ENCODE measurements around the gene MS4A2. TPM values are rescaled to one million over a fixed set of nuclear protein-coding genes. Genes with fewer than 3 reads are reported as not detected.
"Not testable (repeated sequence)": the region's sequence is repeated elsewhere in the genome, so short reads cannot be mapped to it uniquely, and the experiment has no call there.

Gene MS4A2
- total and polyA plus RNA-seq, 5 experiments from 2014 or later: not detected

DNA sequence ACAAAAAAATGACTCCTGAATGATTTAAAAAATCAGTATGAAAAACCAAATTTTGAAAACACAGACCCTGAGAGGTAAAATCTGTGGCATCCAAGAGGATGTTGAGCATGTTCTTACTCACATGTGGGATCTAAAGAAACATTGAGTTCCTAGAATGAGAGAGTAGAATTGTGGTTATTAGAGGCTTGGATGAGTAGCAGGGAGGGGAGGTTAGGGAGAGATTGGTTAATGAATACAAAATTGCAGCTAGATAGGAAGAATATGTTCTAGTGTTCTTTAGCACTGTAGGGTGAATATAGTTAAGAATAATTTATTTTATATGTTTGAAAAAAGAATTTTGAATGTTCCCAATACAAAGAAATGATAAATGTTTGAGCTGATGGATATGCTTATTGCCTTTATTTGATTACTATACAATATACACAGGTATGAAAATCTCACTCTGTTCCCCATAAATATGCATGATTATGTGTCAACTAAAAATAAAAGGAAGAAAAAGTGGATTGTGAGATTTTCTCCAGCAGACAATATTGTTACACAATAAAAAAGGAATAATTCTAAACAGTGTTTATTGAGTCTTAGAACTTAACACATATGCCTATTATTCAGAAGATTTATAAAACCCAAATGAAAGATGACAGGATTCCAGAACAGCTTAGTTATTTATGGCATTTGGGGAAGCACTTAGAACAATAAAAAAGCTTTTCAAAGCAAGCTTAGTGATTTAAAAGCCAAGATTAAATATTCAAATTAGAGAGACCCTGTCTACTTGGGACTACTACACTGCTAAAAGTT lies 28.7 kb downstream of the MS4A2 start:
- POLR2A ChIA-PET: no interaction called here
- Mint-ChIP-seq H3K36me3 (no peaks in the 10 kb centered on the region), H3K4me1 (peaks cover 0 to 1% (median 0%) of the 10 kb centered on the region in 4 donors), H3K27ac (no peak overlapping the region), H3K4me3 (no peak overlapping the region), H3K9me3 (no peaks in the 10 kb centered on the region), H3K27me3 (peaks cover 0 to 10% (median 6%) of the 10 kb centered on the region in 5 donors)
- ATAC-seq (no peak), DNase-seq (no peak)

DNA sequence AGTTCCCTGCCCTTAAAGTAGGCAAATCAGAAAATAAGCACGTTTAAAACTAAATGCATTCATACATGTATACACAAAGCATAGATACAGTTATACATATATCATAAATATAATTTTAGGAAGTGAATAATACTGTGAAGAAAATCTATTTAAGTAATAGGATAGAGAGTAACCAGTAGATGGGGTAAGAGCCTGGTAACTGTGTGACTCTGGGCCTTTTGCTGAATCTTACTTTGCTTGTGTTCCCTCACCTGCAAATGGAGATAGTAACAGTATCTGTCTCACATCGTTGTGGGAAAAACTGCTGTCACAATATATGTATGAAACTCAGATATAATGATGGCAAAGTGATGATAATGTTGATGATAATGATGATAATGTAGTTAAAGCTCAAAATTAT lies 29.9 kb downstream of the MS4A2 start:
- Mint-ChIP-seq H3K27ac (no peak overlapping the region), H3K27me3 (peaks cover 2 to 14% (median 6%) of the 10 kb centered on the region in 5 donors), H3K36me3 (no peaks in the 10 kb centered on the region), H3K4me1 (peaks cover 0 to 1% (median 0%) of the 10 kb centered on the region in 4 donors), H3K4me3 (no peak overlapping the region), H3K9me3 (no peaks in the 10 kb centered on the region)
- ATAC-seq (no peak), DNase-seq (no peak)
- POLR2A ChIA-PET: no interaction called here

DNA sequence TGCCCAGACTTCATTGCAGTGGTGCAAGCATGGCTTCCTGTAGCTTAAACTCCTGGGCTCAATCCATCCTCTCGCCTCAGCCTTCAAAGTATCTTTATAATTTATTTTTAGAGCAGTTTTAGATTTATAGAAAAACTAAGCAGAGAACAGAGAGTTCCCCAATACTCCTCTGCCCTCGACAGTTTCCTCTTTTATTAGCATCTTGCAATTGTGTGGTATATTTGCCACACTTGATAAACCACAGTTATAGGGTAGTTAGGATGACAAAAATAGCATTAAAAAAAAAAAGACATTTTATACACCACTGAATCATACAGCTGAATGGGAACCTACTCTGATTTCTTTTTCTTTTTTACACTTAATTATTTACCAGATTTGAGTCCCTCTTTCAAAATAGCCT lies 31.2 kb downstream of the MS4A2 start:
- peaks cover 2 to 10% (median 8%) of the 10 kb centered on the region in 5 donors for H3K27me3 Mint-ChIP-seq
- no peak overlapping the region for H3K27ac Mint-ChIP-seq
- H3K36me3 Mint-ChIP-seq: no peaks in the 10 kb centered on the region
- peaks cover 0 to 5% (median 0%) of the 10 kb centered on the region in 4 donors for H3K4me1 Mint-ChIP-seq
- H3K9me3 Mint-ChIP-seq: no peaks in the 10 kb centered on the region
- POLR2A ChIA-PET: no interaction called here
- no peak for DNase-seq
- no peak for ATAC-seq
- no peak overlapping the region for H3K4me3 Mint-ChIP-seq

DNA sequence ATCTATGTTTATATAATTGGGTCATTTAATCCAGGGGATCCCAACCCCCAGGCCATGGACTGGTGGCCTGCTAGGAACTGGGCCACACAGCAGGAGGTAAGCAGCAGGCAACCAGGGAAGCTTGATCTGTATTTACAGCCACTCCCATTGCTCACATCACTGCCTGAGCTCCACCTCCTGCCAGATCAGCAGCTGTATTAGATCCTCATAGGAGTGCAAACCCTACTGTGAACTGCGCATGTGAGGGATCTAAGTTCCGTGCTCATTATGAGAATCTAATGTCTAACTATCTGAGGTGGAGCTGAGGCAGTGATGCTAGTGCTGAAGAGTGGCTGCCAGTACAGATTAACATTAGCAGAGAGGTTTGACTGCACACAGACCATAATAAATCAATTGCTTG lies 32.8 kb downstream of the MS4A2 start:
- peaks cover 0 to 14% (median 0%) of the 10 kb centered on the region in 4 donors for H3K4me1 Mint-ChIP-seq
- POLR2A ChIA-PET: no interaction called here
- H3K36me3 Mint-ChIP-seq: no peaks in the 10 kb centered on the region
- no peak overlapping the region for H3K27ac Mint-ChIP-seq
- H3K27me3 Mint-ChIP-seq: peaks cover 2 to 10% (median 6%) of the 10 kb centered on the region in 5 donors
- H3K4me3 Mint-ChIP-seq: no peak overlapping the region
- ATAC-seq (no peak), DNase-seq (no peak)
- H3K9me3 Mint-ChIP-seq: no peaks in the 10 kb centered on the region

DNA sequence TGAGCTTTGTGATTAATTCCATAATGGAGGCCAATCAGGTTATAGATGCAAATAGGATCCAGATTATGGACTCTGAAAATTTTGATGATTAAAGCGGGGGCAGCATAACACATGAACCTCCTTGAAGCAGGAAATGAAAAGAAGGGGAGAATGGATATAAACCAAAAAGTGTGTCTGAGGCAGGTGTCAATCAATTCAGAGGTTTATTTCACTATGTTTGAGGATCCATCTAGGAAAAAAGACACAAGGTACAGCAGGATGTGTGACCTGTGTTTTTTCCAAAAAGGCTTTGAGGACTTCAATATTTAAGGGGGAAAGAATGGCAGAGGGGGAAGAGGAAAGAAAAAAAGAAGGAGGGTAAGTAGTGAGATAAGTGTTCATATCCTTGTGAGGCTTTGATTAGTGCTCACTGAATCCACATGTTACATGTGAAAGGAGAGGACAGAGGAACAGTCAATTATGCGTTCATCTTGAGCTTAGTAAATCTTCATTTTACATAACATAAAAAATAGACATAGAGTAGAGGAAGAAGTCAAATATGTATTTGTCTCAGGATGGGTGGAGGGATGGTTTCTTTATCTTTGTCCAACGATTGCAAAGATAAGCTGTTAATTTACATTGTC lies 34.1 kb downstream of the MS4A2 start:
- DNase-seq: no peak
- ATAC-seq: no peak
- POLR2A ChIA-PET: no interaction called here
- no peaks in the 10 kb centered on the region for H3K9me3 Mint-ChIP-seq
- no peaks in the 10 kb centered on the region for H3K36me3 Mint-ChIP-seq
- no peak overlapping the region for H3K4me3 Mint-ChIP-seq
- H3K4me1 Mint-ChIP-seq: peaks cover 0 to 14% (median 0%) of the 10 kb centered on the region in 4 donors
- H3K27ac Mint-ChIP-seq: no peak overlapping the region
- H3K27me3 Mint-ChIP-seq: peaks cover 0 to 10% (median 2%) of the 10 kb centered on the region in 5 donors

DNA sequence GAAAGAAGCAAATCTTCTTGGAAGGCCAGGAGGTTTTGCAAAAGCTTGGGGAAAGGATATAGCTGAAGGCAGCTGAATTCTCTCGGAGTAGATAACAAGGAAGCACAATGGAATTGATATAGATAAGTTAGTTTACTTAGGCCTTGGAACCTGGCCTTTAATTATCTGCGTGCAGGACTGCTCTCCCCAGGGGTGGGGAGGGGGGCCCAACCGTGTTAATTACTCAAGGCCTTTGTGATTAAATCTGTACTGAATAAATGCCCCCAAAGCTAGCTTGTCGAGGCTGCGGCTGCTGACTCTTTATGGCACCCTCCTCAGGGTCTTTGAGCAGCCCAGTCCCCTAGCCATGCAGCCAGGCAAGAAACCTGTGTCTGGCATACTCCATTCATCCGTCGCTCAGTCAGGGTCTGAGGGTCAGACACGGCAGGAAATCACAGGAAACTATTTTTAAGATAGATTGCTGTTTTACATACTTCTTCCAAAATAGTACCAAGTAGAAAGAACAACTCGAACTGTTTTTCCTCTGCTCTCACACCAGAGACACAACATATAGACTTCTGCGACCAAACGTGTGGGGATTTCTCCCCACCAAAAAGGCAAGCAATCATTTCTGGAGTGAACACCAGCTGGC lies 36.5 kb downstream of the MS4A2 start:
- Mint-ChIP-seq H3K4me1 (peaks cover 0 to 14% (median 0%) of the 10 kb centered on the region in 4 donors), H3K27me3 (peaks cover 0 to 10% (median 2%) of the 10 kb centered on the region in 5 donors), H3K9me3 (no peaks in the 10 kb centered on the region), H3K4me3 (no peak overlapping the region), H3K36me3 (no peaks in the 10 kb centered on the region), H3K27ac (no peak overlapping the region)
- ATAC-seq (no peak), DNase-seq (no peak)
- POLR2A ChIA-PET: no interaction called here

DNA sequence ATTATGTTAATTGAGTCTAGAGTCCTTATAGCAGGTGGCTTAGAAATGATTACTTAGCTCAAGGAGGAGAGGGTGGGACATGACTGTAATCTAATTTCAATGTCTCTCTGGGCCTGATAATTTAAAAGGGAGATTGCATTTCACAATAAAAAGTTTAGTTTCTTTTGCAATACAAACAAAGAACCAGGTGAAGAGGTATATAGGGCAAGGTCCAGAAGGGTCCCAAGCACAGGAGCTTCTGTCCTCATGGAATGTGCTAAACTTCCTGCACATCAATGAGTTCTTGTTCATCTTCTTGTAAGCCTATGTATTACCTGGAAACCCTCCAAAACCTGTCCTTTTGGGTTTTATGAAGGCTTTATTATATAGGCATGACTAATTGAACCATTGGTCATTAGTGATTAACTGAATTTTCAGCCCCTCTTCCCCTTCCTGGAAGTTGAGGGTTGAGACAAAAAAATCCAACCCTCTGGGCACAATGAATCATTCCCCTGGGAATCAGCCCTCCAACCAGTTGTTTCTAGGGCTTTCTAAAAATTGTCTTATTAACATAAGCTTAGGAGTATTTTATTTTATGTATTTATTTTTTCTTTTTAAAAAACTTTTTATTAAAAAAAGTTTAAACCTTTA lies 37.6 kb downstream of the MS4A2 start:
- H3K9me3 Mint-ChIP-seq: no peaks in the 10 kb centered on the region
- peaks cover 0 to 16% (median 0%) of the 10 kb centered on the region in 4 donors for H3K4me1 Mint-ChIP-seq
- no peaks in the 10 kb centered on the region for H3K36me3 Mint-ChIP-seq
- H3K27ac Mint-ChIP-seq: no peak overlapping the region
- no peak overlapping the region for H3K4me3 Mint-ChIP-seq
- POLR2A ChIA-PET: no interaction called here
- peaks cover 0 to 6% (median 2%) of the 10 kb centered on the region in 5 donors for H3K27me3 Mint-ChIP-seq
- DNase-seq: no peak
- no peak for ATAC-seq

DNA sequence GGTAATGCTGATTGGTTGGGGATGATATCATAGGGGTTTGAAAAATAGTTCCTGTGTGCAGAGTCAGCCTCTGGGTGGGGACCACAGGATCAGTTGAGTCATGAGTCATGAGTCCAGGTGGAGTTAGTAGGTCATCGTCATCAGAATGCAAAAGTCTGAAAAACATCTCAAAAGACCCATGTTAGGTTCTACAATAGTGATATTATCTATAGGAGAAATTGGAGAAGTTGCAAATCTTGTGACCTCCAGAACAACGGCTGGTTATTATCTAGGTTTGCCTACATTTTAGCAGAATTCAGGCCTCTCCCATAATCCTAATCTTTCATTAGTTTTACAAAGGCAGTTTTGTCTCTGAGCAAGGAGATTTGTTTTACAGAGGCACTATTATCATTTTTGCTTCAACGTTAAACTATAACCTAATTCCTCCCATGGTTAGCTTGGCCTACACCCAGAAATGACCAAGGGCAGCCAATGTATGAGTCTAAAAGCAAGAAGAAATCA lies 38.9 kb downstream of the MS4A2 start:
- no peak for ATAC-seq
- H3K4me1 Mint-ChIP-seq: peaks cover 0 to 16% (median 0%) of the 10 kb centered on the region in 4 donors
- H3K4me3 Mint-ChIP-seq: no peak overlapping the region

DNA sequence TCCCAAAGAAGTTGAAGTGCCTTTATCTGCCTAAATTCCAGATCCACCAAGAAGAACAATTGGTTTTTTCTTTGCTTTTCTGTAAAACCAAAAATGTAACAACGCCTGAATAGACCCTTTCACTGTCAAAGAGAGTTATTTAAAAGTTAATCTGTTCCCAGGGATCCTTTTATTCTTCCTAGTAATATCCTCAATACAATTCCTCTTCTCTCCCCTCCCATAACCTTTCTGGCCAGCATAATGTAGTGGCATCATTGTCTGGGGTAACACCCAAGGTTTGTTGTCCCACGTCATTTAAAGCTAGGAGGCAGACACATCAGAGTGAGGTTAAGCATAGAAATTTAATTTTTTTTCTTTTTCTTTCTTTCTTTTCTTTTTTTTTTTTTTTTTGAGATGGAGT lies 39.9 kb downstream of the MS4A2 start:
- Mint-ChIP-seq H3K9me3 (peaks cover 0 to 3% (median under 1%) of the 10 kb centered on the region in 9 donors), H3K4me1 (peaks cover 0 to 16% (median 0%) of the 10 kb centered on the region in 4 donors), H3K4me3 (no peak overlapping the region), H3K27me3 (peaks cover 0 to 2% (median 0%) of the 10 kb centered on the region in 5 donors), H3K27ac (no peak overlapping the region), H3K36me3 (no peaks in the 10 kb centered on the region)
- no peak for ATAC-seq
- DNase-seq: no peak
- POLR2A ChIA-PET: no interaction called here

More for the DNA sequence above, 38.9 kb downstream of the MS4A2 start:
- H3K36me3 Mint-ChIP-seq: no peaks in the 10 kb centered on the region
- POLR2A ChIA-PET: no interaction called here
- H3K27ac Mint-ChIP-seq: no peak overlapping the region
- H3K9me3 Mint-ChIP-seq: no peaks in the 10 kb centered on the region
- no peak for DNase-seq
- H3K27me3 Mint-ChIP-seq: peaks cover 0 to 4% (median under 1%) of the 10 kb centered on the region in 5 donors

DNA sequence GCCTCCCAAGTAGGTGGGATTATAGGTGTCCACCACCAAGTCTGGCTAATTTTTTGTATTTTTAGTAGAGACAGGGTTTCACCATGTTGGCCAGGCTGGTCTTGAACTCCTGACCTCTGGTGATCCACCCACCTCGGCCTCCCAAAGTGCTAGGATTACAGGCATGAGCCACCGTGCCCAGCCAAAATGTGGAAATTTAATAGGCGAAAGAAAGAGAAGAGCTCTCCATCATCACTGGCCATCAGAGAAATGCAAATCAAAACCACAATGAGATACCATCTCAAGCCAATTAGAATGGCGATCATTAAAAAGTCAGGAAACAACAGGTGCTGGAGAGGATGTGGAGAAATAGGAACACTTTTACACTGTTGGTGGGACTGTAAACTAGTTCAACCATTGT lies 40.4 kb downstream of the MS4A2 start:
- POLR2A ChIA-PET, H3K27me3 Mint-ChIP-seq, ATAC-seq, H3K9me3 Mint-ChIP-seq, H3K27ac Mint-ChIP-seq, DNase-seq, H3K36me3 Mint-ChIP-seq, H3K4me3 Mint-ChIP-seq: not testable (repeated sequence)
- peaks cover 0 to 16% (median 0%) of the 10 kb centered on the region in 4 donors for H3K4me1 Mint-ChIP-seq

DNA sequence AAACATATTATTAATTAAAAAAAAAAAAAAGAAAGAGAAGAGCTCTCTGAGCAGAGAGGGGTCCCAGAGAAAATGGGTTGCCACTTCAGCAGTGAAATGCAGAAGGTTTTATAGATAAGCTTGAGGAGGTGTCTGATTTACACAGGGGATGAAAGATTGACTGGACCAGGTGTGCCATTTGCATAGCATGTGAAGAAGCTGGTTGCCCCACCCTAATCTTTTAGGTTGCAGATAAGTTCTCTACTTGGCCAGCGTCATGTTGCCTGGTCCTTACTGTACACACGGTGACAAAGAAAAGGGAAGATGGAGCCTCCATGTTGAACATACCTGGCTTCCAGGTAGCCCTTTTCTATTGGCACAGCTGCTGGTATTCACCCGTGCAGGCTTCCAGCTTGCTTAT lies 41.4 kb downstream of the MS4A2 start:
- H3K36me3 Mint-ChIP-seq: peaks cover 0 to 2% (median 0%) of the 10 kb centered on the region in 3 donors
- H3K4me3 Mint-ChIP-seq: no peak overlapping the region
- no peak for ATAC-seq
- no peak for DNase-seq
- POLR2A ChIA-PET: no interaction called here
- peaks cover 0 to 6% (median 6%) of the 10 kb centered on the region in 5 donors for H3K27me3 Mint-ChIP-seq
- H3K27ac Mint-ChIP-seq: no peak overlapping the region
- H3K9me3 Mint-ChIP-seq: peaks cover 0 to 13% (median 2%) of the 10 kb centered on the region in 9 donors
- peaks cover 0 to 11% (median 0%) of the 10 kb centered on the region in 4 donors for H3K4me1 Mint-ChIP-seq

DNA sequence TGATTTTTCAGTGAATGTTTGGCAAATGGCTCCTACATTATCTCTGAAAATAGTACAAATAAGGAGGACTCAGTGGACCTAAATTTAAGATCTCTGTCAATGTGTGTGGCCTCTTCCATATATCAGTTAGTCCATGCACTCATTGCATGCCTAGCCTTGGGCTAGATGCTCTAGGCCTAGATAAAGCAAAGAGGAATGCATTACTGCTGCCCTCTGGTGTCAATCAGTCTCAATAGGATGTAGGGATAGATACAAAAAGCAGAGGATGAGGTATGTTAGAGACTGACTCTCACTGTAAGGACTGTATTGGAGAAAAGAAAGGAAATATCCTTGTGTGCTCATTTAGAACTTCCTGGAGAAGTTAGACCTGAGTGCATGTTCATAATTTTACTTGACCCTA lies 42.0 kb downstream of the MS4A2 start:
- Mint-ChIP-seq H3K9me3 (peaks cover 0 to 13% (median 2%) of the 10 kb centered on the region in 9 donors), H3K4me1 (peaks cover 0 to 7% (median 0%) of the 10 kb centered on the region in 4 donors), H3K27ac (no peak overlapping the region), H3K4me3 (no peak overlapping the region), H3K27me3 (peaks cover 0 to 6% (median 6%) of the 10 kb centered on the region in 5 donors), H3K36me3 (peaks cover 0 to 2% (median 0%) of the 10 kb centered on the region in 3 donors)
- POLR2A ChIA-PET: no interaction called here
- peak in 1 of 10 donors; percentile 10 for DNase-seq
- ATAC-seq: peak in 1 of 2 donors; percentile 29
